GM21390 (cell line): ENCODE measurements around the gene CNIH3.

Experiments
- ATAC-seq: cut with Tn5 transposase; IDR thresholded peaks from one replicate; pipeline ENCODE4 v1.9.1; 2021; ENCODE audit not compliant: unreplicated experiment

CNIH3 gene

DNA sequence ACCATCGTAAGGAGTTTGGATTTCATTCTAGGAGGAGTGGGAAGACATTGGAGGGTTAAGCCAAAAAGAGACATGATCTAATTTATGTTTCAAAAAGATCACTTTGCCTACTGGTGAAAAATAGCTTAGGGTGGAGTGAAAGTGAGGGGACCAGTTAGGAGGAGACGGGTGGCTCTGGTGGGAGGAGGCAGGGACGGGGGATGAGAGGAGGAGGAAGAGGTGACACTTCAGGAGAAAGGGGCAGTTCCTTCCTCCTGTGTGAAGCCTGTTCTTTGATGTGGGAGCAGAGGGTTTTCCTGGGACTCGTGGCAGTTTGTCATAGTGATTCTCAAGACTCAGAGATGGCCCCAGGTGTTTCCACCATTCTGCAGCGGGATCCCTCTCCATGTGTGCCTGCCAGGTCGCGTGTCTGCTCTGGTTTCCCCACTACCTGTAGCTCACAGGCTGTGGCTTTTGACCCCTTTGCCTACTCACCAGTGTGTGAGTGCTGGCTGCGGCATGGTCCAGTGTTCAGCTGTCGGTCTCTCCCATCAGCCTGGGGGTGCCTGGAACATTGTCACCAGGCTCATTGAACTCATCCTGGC is 102.4 kb downstream of the CNIH3 start:
- no peak for ATAC-seq

DNA sequence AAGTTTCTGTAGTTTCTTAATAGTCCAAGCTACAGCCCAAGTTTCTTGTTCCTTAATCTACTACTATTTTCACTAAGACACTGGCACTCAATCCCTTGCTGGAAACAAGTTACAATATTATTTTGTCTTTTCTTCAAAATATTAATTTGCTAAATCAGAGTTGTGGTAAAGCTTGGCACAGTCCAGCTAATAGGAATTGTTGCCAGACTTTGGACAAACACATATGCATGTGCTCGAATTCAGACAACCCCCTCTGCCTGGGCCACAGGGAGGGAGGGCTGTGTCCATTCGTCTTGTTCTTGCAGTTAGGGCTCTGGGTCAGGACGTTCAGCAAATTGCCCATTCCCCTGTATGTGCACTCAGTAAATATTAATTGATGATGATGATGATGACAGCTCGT is 103.6 kb downstream of the CNIH3 start:
- no peak for ATAC-seq

GRCh38 chr1:224720216-224720615 is 104.1 kb downstream of the CNIH3 start:
- ATAC-seq = no peak

DNA sequence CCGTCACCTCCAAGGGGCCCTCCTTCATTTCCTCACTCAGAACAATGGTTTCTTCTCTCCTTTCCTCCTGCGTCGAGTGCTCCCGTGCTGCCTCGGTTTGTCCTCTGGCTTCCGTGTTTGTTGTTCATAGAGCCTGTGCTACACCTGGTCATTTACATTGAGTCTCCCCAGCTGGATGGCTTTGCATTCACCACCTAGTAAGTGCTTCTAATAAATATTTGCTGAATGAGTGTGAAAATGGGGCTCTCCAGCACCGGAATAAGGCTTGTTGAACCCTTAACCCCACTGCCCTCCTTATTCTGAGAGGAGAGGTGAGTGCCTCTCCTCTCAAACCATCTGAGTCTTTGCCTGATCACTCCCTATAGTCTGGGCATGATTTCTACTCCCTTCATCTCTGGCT is 104.9 kb downstream of the CNIH3 start:
- no peak for ATAC-seq

DNA sequence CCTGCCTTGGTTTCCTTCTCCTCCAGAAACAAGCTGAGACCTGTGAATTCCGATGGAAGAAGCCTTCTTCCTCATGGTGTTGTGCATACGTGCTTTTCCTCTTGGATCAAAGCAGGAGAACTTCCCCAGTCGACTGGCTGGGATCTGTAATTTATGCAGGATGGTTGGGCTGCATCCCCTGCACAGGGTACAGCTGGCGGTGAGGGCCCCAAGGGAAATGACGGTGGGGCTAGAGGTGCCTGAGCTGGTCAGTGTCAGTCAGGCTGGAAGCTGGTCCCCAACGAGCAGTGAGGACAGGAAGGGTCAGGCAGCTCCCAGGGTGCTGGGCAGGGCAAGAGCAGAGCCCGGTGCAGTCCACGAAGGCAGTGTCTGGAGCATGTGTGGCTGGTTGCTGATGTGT is 106.7 kb downstream of the CNIH3 start:
- no peak for ATAC-seq

GRCh38 chr1:224724566-224724965 is 108.4 kb downstream of the CNIH3 start:
- ATAC-seq = no peak

- no peak for ATAC-seq
These were observed 110.5 kb downstream of the CNIH3 start for GRCh38 chr1:224726441-224727182.

- no peak for ATAC-seq
These were observed 111.5 kb downstream of the CNIH3 start for GRCh38 chr1:224727351-224728289.

DNA sequence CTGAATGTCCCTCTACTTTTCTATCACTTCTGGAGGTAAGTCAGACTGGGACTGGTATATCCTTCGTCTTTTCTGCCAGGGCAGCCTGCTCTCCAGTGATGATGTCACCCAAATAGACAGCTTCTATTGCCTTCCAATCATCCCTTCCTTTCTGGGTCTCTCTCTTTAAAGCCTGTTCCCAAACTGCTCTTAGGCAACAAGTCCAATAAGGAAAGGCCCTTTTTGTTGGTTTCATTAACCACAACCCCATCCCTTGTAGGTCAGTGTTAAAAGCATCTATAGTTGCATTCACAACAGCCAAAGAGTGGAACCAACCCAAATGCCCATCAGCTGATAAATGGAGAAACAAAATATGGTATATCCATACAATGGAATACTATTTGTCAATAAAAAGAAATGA is 114.4 kb downstream of the CNIH3 start:
- ATAC-seq = no peak

GRCh38 chr1:224730965-224731364 is 114.8 kb downstream of the CNIH3 start:
- ATAC-seq = no peak

DNA sequence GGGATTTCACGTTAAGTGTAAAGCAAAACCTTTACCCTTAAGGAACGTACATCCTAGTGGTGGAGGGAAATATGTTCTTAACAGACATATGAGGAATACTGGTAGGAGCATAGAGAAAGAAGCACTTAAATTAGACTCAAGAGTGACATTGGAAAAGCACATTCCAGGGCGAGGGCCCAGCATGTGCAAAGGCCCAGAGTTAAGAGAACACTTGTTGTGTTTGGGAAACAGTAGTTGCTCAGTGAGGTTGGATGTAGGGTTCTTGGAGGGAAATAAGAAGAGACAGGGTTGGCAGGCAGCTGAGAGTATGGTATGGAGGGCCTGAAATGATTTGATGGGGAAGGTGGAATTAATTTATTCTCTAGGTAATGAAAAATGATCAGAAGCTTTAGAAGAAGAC is 115.5 kb downstream of the CNIH3 start:
- ATAC-seq = no peak

GRCh38 chr1:224732377-224733026 is 116.4 kb downstream of the CNIH3 start:
- ATAC-seq = no peak

- peak; percentile 69 for ATAC-seq
These were observed 117.2 kb downstream of the CNIH3 start for GRCh38 chr1:224733027-224733911.

DNA sequence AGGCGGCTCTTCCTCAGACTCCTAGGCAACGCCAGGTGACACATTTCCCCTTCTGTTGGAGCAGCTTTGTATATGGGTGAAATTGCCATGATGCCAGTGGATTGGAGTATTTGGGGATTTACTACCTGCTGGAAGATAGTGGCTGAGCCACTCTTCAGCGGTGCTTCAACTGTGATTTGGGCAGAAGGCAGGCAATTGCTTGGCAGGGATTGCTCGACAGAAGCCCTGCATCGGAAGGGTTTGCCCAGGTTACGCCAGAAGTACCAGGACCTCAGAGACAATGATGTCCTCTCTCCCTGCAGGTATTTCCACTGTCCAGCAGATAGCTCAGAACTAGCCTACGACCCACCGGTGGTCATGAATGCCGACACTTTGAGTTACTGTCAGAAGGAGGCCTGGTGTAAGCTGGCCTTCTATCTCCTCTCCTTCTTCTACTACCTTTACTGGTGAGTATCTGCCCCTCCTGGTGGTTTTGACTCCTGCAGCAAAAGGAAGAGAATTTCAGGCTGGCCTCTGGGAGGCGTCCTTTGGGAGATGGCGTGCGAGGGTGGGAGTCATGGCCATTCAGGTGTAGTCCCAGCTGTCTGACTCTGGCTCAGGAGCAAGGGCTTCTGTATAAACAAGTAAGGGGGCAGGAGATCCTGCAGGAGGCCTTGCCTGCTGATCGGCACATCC is 118.3 kb downstream of the CNIH3 start:
- ATAC-seq = no peak

DNA sequence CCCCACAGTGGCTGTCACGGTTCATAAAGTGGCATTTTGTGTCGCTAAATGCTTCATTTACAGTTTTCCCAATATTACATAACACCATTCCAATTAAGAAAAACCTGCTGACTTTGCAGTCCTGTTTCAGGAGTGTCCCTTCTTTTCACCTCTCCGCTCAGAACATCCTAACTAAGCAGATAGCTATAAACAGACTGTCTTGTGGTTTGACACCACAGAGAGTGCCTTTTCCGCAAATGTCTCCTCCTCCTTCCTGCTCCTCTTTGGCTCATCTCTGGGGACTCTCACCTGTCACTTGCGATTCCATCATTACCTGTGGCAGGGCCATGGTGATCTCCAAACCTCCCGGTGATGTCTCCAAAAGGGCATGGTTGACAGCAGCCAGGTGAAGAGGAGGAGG is 119.0 kb downstream of the CNIH3 start:
- ATAC-seq = no peak

GRCh38 chr1:224736619-224737352 is 120.7 kb downstream of the CNIH3 start:
- peak; percentile 46 for ATAC-seq

- no peak for ATAC-seq
These were observed 121.2 kb downstream of the CNIH3 start for GRCh38 chr1:224737353-224737727.

DNA sequence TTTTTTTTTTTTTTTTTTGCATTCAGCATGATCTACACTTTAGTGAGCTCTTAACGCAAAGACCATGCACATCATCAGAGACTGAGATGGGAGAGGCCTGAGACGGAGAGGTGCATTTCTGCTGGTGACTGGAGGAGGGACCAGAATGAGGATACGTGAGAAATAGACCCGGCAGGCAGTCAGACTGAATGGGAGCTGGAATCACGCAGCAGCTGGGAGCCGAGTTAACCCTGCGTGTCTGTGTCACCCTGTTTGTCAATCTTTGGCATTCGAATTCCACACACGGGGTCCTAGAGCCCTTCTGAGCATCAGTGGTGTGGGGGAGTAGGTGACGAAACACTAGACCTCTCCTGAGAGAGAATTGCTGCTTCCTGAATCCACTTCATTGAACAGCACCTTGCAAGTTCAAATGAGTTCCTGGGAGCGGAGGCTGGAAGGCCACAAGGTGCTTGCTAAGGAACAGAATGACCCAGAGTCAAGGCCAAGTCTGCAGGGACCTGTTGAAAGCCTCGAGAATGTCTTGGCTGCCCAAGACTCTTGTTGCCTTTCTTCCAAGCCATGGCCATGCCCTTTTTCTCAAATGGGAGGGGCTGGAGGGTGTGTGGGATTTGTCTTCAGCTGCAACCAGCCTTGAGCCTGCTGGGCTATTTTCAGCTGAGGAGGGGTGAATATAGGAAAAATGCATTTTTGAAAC is 123.3 kb downstream of the CNIH3 start:
- ATAC-seq = no peak
